AG08395 (cell line): Measurements from ENCODE around the gene SKI.

Source experiments
- DNase-seq: peaks from one replicate; pipeline ENCODE4 v3.0.0; 2012; ENCODE audit warnings: mixed read lengths, low spot score

SKI gene

DNA sequence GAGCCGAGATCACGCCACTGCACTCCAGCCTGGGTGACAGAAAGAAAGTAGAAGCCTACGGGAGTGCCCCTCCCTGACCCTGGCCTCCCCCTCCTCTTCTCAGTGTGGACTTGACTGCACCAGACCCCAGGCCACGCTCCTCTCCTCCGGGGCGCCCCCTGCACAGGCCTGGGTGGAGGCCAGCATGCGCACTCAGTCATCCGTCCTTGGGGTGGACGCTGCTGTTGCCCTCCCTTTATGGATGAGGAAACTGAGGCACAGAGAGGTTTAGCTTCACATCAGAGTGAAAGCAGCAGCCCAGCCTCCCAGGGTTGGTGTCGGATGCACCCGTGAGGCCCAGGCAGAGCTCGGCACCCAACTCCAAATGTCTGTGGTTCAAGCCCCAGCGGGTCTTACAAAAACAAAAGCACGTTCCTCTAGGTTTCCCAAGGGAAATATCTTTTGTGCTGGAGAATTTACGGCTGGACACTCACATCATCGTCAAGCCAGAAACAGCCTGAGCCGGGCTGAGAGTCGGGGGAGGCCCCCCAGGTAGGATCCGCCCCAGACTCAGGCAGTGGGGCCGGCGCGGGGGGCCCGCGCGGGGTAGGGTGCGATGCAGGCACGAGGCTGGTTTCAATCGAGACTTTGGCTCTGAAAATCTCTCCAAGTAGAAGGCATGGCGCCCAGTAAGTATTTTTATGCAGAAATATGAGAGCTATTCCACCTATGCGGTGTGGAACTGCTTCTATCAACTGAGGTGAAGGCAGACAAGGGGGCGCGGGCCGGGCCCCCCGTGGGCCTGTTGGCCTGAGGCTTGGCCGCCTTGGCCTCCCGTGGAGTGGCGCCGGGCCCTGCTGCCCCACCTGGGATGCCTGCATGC is 126.6 kb downstream of the SKI start:
- DNase-seq, result no peak

DNA sequence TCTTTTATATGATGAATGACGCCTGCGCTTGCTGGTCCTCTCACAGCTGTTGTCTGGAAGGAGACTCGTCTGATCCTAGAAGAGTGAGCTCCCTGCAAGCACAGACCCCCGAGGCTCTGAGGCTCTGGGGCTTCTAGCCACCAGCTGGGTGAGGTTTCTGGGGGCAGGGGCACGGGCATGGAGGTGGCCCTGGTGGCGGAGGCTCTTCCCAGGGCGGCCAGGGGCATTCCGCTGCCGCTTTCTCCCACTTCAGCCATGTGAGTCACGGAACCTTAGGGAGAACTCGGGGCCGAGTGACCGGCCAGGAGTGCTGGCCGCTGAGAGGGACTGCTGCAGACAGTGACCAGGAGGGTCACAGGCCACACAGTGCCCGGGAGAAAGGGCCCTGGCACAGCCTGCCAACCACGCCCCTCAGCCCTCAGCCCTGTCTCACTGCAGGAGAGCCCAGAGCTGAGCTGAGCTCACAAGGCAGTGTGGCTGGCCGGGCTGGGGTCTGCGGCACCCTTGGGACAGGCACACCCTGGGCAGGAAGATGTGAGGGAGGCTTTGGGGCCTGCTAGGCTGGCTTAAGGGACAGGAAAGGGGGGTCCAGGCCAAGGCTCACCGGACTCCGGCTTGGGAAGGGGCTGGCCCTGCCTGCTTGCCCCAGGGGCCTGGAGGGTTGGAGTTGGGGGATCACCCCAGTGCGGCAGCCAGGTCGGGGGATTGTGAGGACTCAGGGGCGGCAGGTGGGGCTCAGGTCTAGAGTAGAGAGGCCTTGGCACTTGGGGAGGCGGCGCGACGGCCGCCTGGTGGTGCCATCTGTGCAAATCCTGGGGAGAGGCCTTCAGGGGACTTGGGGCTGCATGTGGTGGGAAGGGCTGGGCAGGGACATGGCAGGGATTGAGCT is 127.5 kb downstream of the SKI start:
- no peak for DNase-seq

GRCh38 chr1:2356401-2356800 is 128.3 kb downstream of the SKI start:
- no peak for DNase-seq

DNA sequence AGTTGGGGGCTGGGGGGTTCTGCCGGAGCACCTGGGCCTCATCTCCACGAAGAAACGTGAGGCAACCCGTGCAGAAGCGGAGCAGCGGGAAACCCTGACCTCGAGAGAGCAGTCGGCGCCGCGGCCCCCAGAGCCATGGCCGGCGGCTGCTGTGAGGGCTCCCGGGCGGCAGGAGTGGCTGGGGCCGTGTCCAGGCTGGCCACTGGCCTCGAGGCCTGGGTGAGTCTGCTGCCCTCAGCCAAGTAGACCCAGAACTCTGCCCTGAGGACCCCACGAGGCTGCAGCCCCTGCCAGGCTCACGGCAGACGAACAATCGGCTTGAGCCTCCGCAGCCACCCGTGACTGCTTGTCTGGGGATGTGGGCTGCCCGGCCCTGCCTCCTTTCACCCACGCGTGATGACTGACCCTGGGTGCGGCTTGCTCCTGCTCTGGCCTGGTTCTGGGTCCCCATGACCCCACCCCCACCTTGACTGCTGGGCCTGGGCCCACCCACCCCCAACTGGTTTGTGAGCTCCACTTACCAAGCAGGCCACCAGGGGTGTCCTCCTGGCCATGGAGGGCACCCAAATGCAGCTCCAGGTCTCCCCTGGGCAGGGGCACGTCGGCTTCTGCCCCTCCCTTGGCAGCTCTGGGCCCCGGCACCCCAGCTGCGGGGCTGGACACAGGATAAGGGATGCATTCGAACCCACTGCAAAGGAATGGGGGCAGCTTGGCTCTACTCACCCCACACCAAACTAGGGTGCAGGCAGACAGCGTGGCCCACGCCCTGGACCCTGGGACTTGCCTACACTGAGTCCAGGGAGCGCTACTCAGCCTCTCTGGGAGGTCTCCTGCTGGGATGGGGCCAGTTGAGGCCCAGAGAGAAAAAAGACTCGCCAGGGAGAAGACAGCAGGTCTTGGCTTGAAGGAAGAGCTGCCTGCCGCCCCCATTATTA is 129.1 kb downstream of the SKI start:
- no peak for DNase-seq

GRCh38 chr1:2358072-2358471 is 130.0 kb downstream of the SKI start:
- no peak for DNase-seq

- no peak for DNase-seq
These were observed 130.8 kb downstream of the SKI start for GRCh38 chr1:2358651-2359640.
